HepG2 (cell line): ENCODE data around the gene SPRED2. TPM values are rescaled to one million over a fixed set of nuclear protein-coding genes. Genes with fewer than 3 reads are reported as not detected.

Experiments used
- ATF2 ChIP-seq: sonication (generic); formaldehyde crosslinking; IDR thresholded peaks from 2 replicates; pipeline ENCODE4 v1.4.0; 2020; ENCODE audit warnings: missing genetic modification reagents
- BHLHE40 ChIP-seq: IDR thresholded peaks from 2 replicates; pipeline ENCODE4 v1.6.1; 2011; ENCODE audit warnings: low read length, improper control_type of control experiment
- CC2D1A ChIP-seq: sonication (generic); formaldehyde crosslinking; IDR thresholded peaks from 2 replicates; pipeline ENCODE4 v1.8.1; 2023; ENCODE audit warnings: mild to moderate bottlenecking, missing genetic modification reagents
- CEBPB ChIP-seq: IDR thresholded peaks from 2 replicates; pipeline ENCODE4 v1.6.1; 2011; ENCODE audit warnings: low read depth, low read length, improper control_type of control experiment, borderline replicate concordance
- ETV5 ChIP-seq: IDR thresholded peaks from 2 replicates; pipeline ENCODE4 v1.6.1; 2018; ENCODE audit warnings: missing biosample characterization, missing genetic modification reagents, inconsistent platforms, borderline replicate concordance
- HDAC2 ChIP-seq: sonication (generic); formaldehyde crosslinking; IDR thresholded peaks from 2 replicates; pipeline ENCODE4 v1.4.0; 2020; ENCODE audit warnings: missing genetic modification reagents
- HES4 ChIP-seq: sonication (generic); formaldehyde crosslinking; IDR thresholded peaks from 2 replicates; pipeline ENCODE4 v1.9.0; 2021; ENCODE audit warnings: mild to moderate bottlenecking, missing genetic modification reagents, borderline replicate concordance
- KLF11 ChIP-seq: IDR thresholded peaks from 2 replicates; pipeline ENCODE4 v1.6.1; 2016; ENCODE audit warnings: missing compliant biosample characterization
- LCORL ChIP-seq, 2 experiments: fragments of 450-650 bp in 1 of 2; sonication (generic) in 1 of 2; formaldehyde crosslinking in 1 of 2; IDR thresholded peaks; 2 replicates each; pipeline versions ENCODE4 v1.5.0 to v1.6.1; 2017 to 2020; ENCODE audit warnings: antibody characterized with exemption in 1 of 2, missing genetic modification reagents in 1 of 2
- MYC ChIP-seq: sonication (generic); formaldehyde crosslinking; IDR thresholded peaks from 2 replicates; pipeline ENCODE4 v1.9.0; 2021; ENCODE audit warnings: missing genetic modification reagents, borderline replicate concordance
- NFE2L2 ChIP-seq: fragments of 150-350 bp; IDR thresholded peaks from 2 replicates; pipeline ENCODE4 v1.6.1; 2014; ENCODE audit warnings: low read length
- NR2C2 ChIP-seq: sonication (generic); formaldehyde crosslinking; IDR thresholded peaks from 2 replicates; pipeline ENCODE4 v1.4.0; 2020; ENCODE audit warnings: missing genetic modification reagents, mild to moderate bottlenecking, moderate library complexity, borderline replicate concordance
- NR2F1 ChIP-seq, 2 experiments: fragments of 450-650 bp in 1 of 2; formaldehyde crosslinking in 1 of 2; IDR thresholded peaks; 2 replicates each; pipeline versions ENCODE4 v1.5.0 to v1.6.1; 2016 to 2020; ENCODE audit warnings: mild to moderate bottlenecking in 1 of 2, missing compliant biosample characterization in 1 of 2, missing genetic modification reagents in 1 of 2, moderate library complexity in 1 of 2
- RBFOX2 ChIP-seq: fragments of 200-400 bp; formaldehyde crosslinking; IDR thresholded peaks from 2 replicates; pipeline ENCODE4 v1.6.1; 2017; ENCODE audit warnings: low read depth, mild to moderate bottlenecking, low read length
- SOX13 ChIP-seq, 3 experiments: fragments of 450-650 bp in 1 of 3; sonication (generic) in 1 of 3; formaldehyde crosslinking in 1 of 3; IDR thresholded peaks in 2 of 3; conservative IDR thresholded peaks in 1 of 3; 2 replicates each; pipeline versions ENCODE4 v1.5.0 to v1.6.1; 2016 to 2020; ENCODE audit warnings: antibody characterized with exemption in 1 of 3, mild to moderate bottlenecking in 1 of 3, missing compliant biosample characterization in 1 of 3, missing genetic modification reagents in 1 of 3, moderate library complexity in 1 of 3
- SRSF1 ChIP-seq: fragments of 200-400 bp; formaldehyde crosslinking; optimal IDR thresholded peaks from 2 replicates; pipeline ENCODE3; 2017; ENCODE audit warnings: mild to moderate bottlenecking, low read depth, low read length, moderate library complexity
- ZFP90 ChIP-seq: sonication (generic); formaldehyde crosslinking; IDR thresholded peaks from 2 replicates; pipeline ENCODE4 v1.8.0; 2022; ENCODE audit warnings: missing genetic modification reagents, mild to moderate bottlenecking, inconsistent platforms, borderline replicate concordance
- ZMYM4 ChIP-seq: sonication (generic); formaldehyde crosslinking; IDR thresholded peaks from 2 replicates; pipeline ENCODE4 v1.8.1; 2023; ENCODE audit warnings: mild to moderate bottlenecking, missing genetic modification reagents
- ZNF256 ChIP-seq: sonication (generic); formaldehyde crosslinking; conservative IDR thresholded peaks from 2 replicates; pipeline ENCODE4 v1.4.0; 2020; ENCODE audit warnings: missing genetic modification reagents
- ZNF430 ChIP-seq: sonication (generic); formaldehyde crosslinking; IDR thresholded peaks from 2 replicates; pipeline ENCODE4 v1.9.0; 2021; ENCODE audit warnings: mild to moderate bottlenecking, missing genetic modification reagents
- ZNF547 ChIP-seq: sonication (generic); formaldehyde crosslinking; IDR thresholded peaks from 2 replicates; pipeline ENCODE4 v1.5.1; 2020; ENCODE audit warnings: mild to moderate bottlenecking, missing genetic modification reagents
- ZNF800 ChIP-seq: sonication (generic); formaldehyde crosslinking; IDR thresholded peaks from 2 replicates; pipeline ENCODE4 v1.4.0; 2020; ENCODE audit warnings: missing genetic modification reagents
- ZSCAN25 ChIP-seq: sonication (generic); formaldehyde crosslinking; IDR thresholded peaks from 2 replicates; pipeline ENCODE4 v1.8.0; 2022; ENCODE audit warnings: mild to moderate bottlenecking, missing genetic modification reagents
- polyA plus RNA-seq, 8 experiments: library from polyadenylated mRNA; depleted of rRNA in 3 of 8; stranded (reverse) in 7 of 8; unstranded in 1 of 8; fragments of >200 nt; fragmentation: Illumina TruSeq in 4 of 8; extraction: Trizol in 4 of 8; gene quantifications; 2 replicates each; pipeline versions ENCODE4 v1.2.1 to v1.2.3, GENCODE V29; 2011 to 2016; ENCODE audit warnings: low read depth in 4 of 8, missing spikeins in 1 of 8, mixed read lengths in 1 of 8; ENCODE audit not compliant: insufficient read depth in 1 of 8
- total RNA-seq, 5 experiments: library from RNA; depleted of rRNA; stranded (reverse); fragments of >200 nt; fragmentation: Illumina TruSeq; extraction: Trizol; gene quantifications; 2 replicates each; pipeline ENCODE4 v1.2.3, GENCODE V29; 2016; ENCODE audit warnings: low read depth in 1 of 5
- TF ChIP-seq, protein P1 (sequence below): sonication (generic); formaldehyde crosslinking; IDR thresholded peaks from 2 replicates; pipeline ENCODE4 v1.8.0; 2022; ENCODE audit warnings: missing genetic modification reagents, mild to moderate bottlenecking, borderline replicate concordance

Gene SPRED2
- total and polyA plus RNA-seq, 2 of the 13 experiments (the other 11 are each of a cell fraction or from before 2014, with no cell fraction given) = 13.0 to 37.0 TPM

DNA sequence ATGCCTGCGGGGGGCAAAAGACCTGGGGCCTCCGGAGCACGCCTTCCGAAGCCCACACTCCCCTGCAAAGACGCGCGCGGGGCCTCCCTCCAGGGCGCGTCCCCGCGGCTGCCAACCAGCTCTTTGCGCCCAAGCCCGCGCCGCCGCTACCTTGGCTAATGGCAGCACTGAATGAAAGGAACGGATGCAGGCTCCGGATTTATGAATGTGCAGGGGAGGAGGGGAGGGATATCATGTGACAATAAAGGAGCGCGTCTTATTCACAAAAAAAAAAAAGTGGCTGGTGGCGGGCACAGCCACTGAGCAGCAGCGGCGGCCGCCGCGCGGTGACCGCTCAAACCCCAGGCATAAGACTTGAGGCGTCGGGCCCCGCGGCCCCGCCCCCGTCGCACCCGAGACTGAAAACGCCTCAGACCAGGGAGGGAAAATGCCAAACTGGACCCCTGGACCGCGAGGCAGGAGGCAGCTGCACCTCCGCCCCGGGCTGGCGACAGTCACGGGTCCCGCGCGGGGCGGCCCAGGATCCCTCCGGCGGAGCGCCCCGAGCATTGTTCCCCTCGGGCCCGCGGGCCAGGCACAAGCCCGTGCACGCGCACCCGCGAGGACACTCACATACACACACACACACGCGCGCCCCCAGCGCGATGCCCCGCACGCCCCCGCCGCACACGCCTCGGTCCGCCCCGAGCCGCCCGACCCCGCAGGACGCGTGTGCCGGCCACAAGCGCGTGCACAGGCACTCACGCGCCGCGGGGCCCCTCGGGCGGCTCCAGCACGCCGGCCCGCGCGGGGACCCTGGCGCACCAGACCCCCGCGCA, 1.6 kb downstream of the SPRED2 start (continued):
- TF ChIP-seq ZMYM4 (CRISPR knock-in tag) (no peak; the same call in 1 of the 2 replicates), ZFP90 (CRISPR knock-in tag) (peak; percentile 70; the same call in 1 of the 2 replicates), ATF2 (CRISPR knock-in tag) (no peak), CEBPB (no peak), NR2F1 (CRISPR knock-in tag; IDR thresholded peaks at IDR 0.05) (0 out of 4 replicates have a peak, but pooled peaks of 1 of the 2 experiments have one; percentile 31), NR2C2 (CRISPR knock-in tag) (no peak), CC2D1A (peak; percentile 50; the same call in 1 of the 2 replicates), NFE2L2 (no peak), SRSF1 (no peak), ETV5 (CRISPR knock-in tag) (peak; percentile 12; the same call in 1 of the 2 replicates), ZSCAN25 (CRISPR knock-in tag) (peak; percentile 40; the same call in 1 of the 2 replicates), HES4 (CRISPR knock-in tag) (peak; percentile 30), ZNF430 (CRISPR knock-in tag) (peak; percentile 84; the same call in 1 of the 2 replicates), SOX13 (IDR thresholded peaks at IDR 0.05) (no peak), SOX13 (CRISPR knock-in tag; conservative IDR thresholded peaks at IDR 0.05 in 1 of 2, IDR thresholded peaks at IDR 0.05 in 1 of 2) (peak in 1 of 2 experiments; percentile 16; a peak in 1 of 4 replicates), KLF11 (CRISPR knock-in tag) (0 out of 2 replicates have a peak, but pooled peaks have one; percentile 5), ZNF547 (peak; percentile 60), LCORL (IDR thresholded peaks at IDR 0.05) (no peak), LCORL (CRISPR knock-in tag; IDR thresholded peaks at IDR 0.05) (peak; percentile 45; the same call in 1 of the 2 replicates), MYC (CRISPR knock-in tag) (peak; percentile 73), ZNF800 (CRISPR knock-in tag) (peak; percentile 64; the same call in 1 of the 2 replicates), ZNF256 (CRISPR knock-in tag) (0 out of 2 replicates have a peak, but pooled peaks have one; percentile 51), HDAC2 (peak; percentile 46), RBFOX2 (peak; percentile 79), BHLHE40 (peak; percentile 45)
- TF ChIP-seq, protein P1, sequence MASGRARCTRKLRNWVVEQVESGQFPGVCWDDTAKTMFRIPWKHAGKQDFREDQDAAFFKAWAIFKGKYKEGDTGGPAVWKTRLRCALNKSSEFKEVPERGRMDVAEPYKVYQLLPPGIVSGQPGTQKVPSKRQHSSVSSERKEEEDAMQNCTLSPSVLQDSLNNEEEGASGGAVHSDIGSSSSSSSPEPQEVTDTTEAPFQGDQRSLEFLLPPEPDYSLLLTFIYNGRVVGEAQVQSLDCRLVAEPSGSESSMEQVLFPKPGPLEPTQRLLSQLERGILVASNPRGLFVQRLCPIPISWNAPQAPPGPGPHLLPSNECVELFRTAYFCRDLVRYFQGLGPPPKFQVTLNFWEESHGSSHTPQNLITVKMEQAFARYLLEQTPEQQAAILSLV = peak; percentile 50; the same call in 1 of the 2 replicates
